Measurements from ENCODE around the gene COBLL1.

Gene COBLL1

DNA sequence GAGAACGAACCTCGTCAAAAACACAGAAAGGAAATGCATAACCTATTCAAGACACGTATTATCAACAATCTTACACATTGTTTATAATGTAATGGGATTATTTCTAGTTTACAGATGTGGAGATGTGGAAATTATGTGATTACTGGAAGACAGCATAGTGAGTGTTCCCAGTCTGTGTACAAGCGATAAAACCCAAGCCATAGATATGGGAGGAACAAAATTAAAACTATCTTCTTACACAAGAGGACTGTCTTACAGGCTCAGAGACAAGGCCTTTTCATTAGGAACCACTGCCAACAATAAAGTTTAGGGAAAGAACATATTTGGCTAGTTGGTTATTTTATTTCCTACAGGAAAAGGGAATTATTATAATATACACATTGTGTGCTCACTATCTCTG lies 20.3 kb downstream of the COBLL1 start:
- no peak for DNase-seq (ENCODE audit: low read depth)

DNA sequence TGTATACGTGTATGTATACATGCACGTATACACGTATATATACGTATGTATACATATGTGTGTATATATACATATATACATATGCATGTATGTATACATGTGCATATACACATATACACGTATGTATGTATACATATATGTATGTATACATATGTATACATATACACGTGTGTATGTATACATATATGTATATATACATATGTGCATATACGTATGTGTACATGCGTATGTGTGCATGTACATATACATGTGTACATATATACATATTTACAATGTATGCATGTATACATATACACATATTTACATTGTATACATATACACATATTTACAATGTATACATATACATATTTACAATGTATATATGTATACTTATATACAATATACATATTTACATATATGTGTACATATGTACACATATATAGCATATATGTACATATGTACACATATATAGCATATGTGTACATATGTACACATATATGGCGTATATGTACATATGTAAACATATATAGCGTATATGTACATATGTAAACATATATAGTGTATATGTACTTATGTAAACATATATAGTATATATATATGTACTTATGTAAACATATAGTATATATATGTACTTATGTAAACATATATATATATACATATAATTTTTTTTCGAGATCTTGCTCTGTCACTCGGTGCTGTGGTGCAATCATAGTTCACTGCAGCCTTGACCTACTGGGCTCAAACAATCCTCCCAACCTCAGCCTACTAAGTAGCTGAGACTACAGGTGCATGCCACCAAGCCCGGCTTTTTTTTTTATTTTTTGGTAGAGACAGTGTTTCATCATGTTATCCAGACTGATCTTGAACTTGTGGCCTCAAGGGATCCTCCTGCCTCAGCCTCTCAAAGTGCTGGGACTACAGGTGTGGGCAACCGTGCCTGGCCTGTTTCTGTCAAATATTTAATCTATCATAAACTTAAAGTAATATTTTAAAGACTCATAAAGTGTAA lies 23.2 kb downstream of the COBLL1 start:
- no peak for DNase-seq (ENCODE audit: low read depth)

DNA sequence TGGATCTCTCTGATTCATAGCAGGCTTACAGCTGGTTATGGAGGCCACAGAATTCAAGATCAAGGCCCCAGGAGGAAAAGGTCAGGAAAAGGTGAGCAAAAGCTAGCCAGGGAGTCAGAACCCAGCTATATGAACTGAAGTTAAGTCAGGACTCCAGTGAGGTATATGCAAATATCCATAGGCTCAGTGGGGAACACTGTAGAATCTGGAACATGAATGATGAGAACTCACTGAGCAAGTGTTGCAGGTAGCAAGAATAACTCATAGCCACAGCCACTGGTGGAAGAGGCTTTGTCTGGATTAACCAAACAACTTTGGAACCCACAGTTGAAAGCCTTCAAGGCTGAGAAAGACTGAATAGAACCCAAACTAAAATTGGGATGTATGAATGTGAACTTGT lies 24.7 kb downstream of the COBLL1 start:
- DNase-seq (ENCODE audit: low read depth) = no peak

DNA sequence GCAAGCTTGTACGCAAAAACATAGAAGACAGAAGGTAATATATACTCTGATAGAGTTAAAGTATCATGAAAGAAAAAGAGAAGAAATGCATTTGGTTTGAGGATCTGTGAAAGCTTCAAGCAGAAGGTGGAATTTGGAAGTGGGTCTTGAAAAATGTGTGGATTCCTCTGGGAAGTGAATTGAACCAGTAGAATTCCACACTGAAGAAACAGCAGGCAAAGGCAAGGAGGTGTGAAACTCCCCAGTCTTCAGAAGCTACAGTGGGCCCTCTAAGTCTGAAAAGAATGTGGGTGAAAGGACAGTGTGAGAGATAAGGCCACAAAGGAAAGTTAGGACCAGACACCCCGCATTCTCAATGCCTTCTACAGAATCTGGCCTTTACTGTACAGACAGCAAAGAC lies 25.6 kb downstream of the COBLL1 start:
- no peak for DNase-seq (ENCODE audit: low read depth)

DNA sequence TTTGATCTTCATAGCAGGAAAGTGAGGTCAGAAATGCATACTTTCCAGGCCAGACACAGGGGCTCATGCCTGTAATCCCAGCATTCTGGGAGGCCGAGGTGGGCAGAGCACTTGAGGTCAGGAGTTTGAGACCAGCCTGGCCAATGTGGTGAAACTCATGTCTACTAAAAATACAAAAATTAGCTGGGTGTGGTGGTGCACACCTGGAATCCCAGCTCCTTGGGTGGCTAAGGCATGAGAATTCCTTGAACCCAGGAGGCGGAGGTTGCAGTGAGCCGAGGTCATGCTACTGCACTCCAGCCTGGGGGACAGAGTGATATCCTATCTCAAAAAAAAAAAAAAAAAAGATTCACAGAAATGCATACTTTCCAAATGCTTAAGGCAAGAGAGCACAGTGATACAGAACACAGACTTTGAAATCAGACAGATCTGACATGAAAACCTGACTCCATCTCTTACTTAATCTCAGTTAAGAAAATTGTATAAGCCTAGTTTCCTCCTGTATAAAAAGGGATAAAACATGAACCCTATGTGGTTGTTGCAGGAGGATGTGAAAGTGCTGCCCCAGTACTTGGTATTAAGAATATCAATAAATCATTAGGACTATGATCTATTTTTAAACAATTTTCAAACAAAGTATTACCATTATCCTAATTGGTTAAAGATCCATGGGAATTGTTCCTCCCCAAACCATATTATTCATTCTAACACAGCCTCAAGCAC lies 26.4 kb downstream of the COBLL1 start:
- no peak for DNase-seq (ENCODE audit: low read depth)

DNA sequence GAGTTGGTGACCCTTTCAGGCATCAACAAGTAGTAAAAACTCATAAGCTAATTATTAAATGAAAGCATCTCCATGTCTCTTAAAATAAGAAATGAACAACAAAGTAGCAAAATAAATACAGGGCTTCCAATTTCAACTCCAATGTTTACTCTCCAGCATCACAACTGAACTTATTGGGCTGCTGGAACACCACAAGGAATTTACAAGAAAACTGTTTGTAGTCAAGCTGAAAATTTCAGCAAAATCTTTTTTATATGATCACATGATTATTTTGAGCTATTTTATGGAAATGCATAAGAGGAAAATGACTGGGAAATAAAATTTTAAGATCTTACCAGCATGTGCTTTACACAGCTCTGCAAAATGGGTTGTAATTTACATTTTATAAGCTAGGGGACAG lies 28.1 kb downstream of the COBLL1 start:
- DNase-seq (ENCODE audit: low read depth) = no peak

DNA sequence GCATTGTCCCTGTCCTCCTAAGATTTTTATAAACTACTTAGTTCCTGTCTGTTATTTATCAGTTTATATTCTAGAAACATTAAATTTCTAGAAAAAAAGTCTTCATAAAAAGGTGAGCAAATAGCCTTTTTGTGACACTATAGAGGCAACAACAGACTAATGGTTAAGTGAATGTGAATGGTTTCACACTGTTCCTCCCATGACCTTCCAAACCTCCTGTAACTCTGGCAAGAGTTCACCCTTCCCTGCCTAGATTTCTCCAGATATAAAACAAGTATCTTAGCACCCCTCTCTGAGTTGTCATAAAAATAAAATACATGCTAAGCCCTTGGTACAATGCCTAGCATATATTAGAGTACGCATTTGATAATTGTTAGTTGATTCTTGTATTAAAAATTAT lies 29.2 kb downstream of the COBLL1 start:
- no peak for DNase-seq (ENCODE audit: low read depth)

DNA sequence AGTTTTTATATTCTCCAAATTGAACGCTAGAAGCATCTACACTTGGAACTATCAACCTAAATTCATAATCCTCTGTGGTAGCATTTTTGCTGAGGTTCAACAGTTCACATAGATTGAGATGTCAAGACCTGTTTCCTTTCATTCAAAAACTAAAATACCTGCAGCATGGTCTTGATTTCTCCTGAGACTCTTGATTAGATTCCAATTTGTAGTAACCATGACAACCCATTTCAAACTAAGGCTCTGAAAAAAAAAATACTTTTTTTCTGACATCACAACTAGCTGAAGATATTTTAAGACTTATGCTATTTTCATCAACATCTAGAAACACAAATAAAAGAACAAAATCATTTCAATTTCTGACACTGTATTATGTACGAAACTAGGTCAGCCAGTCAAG lies 29.8 kb downstream of the COBLL1 start:
- DNase-seq (ENCODE audit: low read depth) = no peak

DNA sequence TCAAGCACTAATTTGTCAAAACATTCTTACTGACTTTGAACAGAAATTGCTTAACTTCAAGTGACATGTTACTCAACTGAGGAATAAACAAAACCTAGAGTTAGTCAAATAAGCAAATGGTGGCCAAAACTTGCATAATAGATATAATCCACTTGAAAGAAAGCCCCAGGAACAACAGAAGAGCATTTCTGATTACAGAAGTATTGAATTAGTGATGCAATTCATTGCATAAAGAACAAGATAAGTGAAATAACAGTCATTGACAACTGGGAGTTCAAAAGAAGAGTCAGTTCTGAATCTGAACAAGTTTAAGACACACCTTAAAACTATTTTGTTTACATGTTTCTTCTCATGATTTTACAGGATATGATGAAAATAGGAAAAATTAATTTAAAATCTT lies 30.8 kb downstream of the COBLL1 start:
- DNase-seq (ENCODE audit: low read depth) = no peak

DNA sequence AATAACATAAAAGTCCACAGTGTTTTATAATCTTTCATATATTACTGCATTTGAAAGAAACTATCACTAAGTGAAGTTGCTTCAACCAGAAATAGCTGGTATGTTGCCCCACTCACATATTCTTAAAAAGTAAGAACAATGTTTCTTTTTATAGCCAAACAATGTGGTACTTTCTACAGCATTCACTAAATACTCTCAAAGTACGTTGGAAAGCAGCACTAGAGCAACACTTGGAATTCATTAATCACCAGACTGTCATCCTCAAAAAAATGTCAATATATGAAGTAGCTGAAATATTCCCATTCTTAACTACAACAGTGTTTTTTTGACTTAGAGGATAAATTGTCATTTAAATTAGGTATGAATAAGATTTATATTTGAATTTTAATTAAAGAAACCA lies 32.8 kb downstream of the COBLL1 start:
- DNase-seq (ENCODE audit: low read depth) = no peak

DNA sequence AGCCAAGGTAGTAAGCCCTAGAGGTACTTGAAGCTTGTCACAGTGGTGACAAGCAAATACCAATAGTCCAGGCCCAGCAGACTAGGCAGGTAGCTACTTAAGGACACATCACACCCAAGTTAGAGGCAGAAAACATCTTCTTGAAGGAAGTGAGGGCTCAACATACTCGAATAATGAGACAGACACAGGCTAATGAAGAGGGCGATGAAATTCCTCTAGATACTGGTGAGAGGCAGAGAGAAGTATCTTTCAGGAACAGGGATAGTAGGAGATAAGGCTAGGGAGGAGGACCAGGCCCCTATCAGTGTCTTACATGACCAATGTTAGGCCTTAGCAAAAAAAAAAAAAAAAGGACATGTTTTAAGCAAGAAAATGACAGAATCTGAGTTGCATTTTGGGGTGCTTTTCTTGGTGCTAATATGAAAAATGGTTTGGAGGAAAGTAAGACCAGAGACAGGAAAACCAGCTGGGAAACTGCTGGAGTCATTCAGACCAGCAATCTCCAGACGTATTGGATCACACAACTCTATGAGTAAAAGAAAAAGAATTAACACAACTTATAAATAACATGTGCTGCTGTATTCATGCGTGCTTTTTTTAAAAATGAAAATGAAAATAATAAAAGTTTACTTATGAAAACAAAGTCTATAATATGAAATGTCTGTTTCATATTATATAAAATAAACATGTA lies 37.7 kb downstream of the COBLL1 start:
- DNase-seq (ENCODE audit: low read depth) = no peak

DNA sequence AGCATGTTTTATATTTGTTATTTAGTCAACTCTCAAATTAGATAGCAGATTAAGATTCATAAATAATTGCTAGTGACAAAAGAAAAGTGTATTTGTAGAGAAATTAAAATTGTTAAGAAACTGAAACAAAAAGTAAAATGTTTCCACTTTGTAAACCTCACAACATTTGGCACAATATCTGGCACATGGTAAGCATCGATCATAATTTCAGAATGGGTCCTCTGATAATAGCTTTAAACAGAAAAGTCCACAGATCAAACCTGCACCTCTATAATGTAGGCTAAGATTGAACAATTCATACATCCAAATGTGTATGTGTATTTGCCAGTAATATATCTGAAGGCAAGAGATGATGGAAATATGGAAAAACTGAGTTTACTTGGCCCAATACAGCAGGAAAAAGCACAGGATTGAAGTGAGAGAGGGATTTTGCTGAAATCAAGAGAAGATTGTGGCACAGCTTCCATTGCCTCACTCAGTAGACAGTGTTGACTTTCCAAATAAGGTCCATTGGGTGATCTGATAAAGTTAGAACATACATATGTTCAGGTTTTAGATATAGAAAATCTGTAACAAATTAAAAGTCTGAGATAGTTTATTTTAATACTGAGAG lies 39.4 kb downstream of the COBLL1 start:
- DNase-seq (ENCODE audit: low read depth) = no peak

DNA sequence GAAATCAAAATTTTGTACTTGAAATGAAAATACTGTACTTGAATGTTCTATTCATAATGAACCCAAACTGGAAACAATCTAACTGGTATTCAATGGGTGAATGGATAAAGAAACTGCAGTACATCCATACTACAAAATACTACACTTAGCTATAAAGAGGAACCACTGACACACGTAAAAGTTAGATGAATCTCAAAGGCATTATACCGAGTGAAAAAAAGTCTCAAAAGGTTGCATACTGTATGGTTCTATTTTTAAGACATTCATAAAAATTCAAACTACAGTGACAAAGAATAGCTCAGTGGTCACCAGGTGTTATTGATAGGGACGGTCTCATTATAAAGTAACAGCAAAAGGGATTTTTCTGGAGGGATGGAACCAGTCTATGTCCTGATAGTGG lies 41.1 kb downstream of the COBLL1 start:
- DNase-seq (ENCODE audit: low read depth) = no peak

DNA sequence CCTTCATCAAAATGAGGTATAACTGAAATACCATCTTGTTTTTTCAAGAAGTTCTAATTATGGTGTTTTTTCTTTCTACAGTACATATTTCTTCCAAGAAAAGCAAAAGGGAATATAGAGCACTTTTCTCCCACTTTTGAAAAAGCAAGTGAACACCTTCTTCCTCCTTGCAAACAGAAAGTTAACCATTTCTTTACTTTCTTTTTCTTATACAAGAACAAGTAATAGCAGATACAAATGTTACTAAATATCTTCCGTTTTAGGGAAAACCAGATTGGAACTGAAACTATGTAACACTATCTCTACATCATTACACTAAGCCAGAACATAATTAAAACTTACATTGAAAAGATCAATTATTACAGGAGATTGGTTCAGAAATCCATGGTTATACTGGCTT lies 44.0 kb downstream of the COBLL1 start:
- DNase-seq (ENCODE audit: low read depth) = no peak

DNA sequence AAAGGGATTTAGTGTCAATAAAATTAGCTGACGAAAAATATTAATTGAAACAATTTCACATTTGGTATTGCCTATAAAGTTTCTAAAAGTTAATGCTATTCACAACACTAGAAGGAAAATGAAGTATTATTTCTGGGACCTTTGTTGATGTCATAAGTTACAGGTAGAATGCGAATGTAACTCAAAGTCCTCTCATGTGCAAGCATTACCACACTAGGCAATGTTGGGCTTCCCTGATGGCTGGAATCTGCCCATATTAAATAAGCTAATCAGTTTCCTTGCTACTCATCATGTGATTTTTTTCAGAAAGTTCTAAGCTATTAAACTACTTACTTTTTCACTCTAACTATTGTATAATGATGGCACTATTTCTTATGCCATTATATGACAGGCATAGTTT lies 44.6 kb downstream of the COBLL1 start:
- DNase-seq (ENCODE audit: low read depth) = no peak

DNA sequence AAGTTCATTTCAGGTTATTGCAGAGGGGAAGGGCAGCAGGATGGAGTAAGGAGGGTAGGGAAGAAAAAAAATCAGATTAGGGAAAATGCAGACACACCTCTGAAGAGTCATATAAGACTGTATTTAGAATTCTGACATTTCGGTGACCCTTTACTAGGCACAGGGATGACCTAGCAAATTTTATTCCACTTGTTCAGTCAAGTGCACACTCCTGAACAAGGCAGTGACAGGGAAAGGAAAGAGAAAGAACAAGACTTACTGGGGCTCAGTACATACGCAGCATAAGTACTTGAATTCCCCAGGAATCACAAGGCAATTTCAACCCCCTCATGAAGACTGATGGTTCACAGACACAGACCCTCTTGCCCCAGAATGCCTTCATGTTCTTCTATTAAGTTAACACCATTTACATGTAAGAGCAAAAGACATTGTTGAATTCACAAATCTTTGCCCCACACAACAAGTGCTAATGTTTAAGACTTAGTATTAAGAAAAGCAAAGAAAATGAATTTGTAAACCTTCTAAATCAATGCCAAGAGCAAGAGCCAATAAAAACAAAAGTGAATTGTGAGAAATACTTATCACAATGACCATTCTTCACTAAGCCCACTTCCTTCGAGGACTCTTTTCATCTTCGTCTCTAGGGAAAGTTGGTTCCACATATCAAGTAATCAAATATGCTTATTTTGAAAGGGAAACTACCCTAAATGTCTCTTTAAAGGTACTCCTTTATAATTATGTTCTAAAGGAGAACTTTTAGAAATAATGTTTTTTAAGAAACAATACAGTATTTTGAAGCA lies 47.0 kb downstream of the COBLL1 start:
- DNase-seq (ENCODE audit: low read depth) = no peak

DNA sequence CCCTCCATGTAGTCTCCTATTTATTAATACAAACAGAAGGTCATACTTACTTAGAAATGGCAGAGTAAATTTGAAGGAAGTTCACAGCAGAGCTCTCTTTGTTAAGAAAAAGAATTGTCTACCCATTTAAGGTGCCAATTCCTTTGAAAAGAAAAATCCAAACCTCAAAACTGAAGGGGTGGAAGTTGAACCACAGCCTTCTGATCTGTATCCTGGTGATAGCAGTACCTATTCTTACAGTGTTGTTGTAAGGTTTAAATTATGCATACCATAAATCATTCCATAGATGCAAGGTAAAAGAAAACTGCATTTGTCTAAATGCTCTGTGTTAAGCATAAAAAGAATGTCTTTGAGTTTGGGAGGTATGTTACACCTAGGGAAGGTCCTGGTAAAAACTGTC lies 47.6 kb downstream of the COBLL1 start:
- no peak for DNase-seq (ENCODE audit: low read depth)

DNA sequence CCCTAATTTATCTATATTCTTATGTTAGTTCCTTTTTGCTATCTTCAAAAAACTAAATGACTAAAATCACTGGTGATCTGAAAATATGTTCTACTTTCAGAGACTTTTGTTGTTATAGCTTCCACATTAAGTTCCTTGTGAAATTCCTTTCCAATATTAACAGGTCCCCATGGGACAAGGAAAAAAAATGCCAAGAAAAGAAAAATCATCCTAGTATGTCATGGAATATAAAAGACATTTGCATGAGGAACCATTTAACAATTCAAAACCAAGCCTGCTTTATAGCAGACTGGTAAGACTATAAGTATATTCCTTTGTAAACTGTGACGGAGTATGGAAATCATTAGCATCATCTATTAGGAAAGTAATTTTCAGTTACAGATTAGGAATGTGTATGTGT lies 48.1 kb downstream of the COBLL1 start:
- DNase-seq (ENCODE audit: low read depth) = no peak

DNA sequence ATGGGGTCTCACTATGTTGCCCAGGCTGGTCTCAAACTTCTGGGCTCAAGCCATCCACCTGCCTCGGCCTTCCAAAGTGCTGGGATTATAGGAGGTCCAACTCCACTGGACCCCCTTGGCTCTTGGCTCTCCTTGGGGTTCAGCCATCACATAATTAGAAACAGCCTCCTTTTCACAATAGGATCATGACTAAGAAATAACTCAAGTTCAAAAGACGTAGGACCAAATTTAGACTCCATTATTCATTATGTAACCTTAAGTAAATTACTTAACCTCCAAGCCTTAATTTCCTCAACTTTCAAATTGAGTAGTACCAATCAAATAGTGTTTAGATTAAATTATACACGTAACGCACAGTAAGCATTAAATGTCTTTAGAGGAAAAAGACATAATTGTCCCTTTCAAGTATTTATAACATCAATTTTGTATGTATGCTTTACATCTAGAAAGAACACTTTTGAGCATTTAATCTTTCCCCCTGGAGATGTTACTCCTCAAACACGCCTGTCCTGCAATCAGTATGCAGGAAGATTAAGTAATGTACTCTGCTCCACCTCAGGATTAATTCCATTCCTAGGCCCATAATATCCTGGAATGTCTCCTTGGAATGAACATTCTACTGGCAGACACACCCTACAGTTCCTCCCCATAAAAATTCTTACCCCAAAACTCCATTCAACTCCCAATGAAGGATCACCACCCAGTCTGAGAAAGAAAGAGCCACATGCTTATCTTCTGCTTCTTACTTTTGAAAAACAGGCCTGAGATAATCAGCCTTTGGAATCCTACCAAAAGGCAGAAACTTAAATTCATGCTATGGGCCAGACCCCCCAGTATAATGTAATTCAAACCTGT lies 49.1 kb downstream of the COBLL1 start:
- no peak for DNase-seq (ENCODE audit: low read depth)

DNA sequence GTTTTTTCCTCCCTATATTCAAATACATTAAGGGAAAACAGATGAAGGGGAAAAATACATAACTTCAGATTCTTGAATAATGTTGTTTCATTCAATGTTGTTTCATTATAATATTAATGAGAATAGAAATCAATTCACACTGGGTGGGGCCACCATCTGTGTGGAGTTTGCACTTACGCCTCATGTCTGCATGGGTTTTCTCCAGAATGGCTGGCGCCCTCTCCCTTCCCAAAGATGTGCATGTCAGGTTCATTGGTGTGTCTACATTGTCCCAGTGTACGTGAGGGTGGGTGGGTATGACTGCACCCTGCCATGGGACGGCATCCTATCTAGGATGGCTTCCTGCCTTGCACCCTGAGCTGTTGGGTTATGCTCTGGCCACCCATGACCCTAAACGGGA lies 51.7 kb downstream of the COBLL1 start:
- DNase-seq (ENCODE audit: low read depth) = no peak

DNA sequence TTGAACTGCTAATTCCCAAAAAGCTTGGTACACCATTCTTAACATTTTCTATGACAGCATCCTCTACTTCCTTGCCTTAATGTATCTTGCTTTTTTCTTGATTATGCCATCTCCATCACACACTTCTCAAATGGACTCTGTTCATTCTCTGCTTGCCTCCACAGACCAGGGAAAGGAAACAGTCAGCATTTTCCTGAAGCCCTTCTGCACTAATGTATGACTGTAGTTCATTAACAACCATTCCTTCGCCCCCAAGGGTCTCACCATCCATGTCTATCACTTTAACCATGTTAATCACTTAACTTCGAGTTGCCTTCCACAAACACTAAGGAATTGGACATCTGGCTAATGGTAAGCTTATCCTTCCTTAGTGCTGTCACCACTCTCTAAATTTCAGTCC lies 54.8 kb downstream of the COBLL1 start:
- no peak for DNase-seq (ENCODE audit: low read depth)

Measured in stimulated activated CD8-positive, alpha-beta memory T cell treated with anti-CD3 and anti-CD28 coated beads, Interleukin-12 subunit alpha, Interleukin-12 subunit beta, amount 100 ng/mL, for 4 hours (primary cell).